ENCODE measurements around the gene ASXL2.

ASXL2 gene

GRCh38 chr2:25891672-25892071 is 13.4 kb upstream of the ASXL2 start:
- Histone ChIP-seq H2AFZ (ENCODE audit: low read depth) (no peak overlapping the region), H3K9ac (no peak overlapping the region), H3K27me3 (ENCODE audit: insufficient read depth, low read depth) (no peaks in the 10 kb centered on the region), H3K4me2 (no peak overlapping the region), H3K36me3 (ENCODE audit: insufficient read depth) (no peaks in the 10 kb centered on the region), H3K27ac (no peak overlapping the region), H4K20me1 (ENCODE audit: insufficient read depth) (no peaks in the 10 kb centered on the region), H3K4me3 (IDR thresholded peaks at IDR 0.05; ENCODE audit: insufficient read depth, low read depth, low read length) (no peak overlapping the region), H3K4me1 (ENCODE audit: low read depth, poor library complexity, severe bottlenecking) (no peaks in the 10 kb centered on the region), H3K79me2 (ENCODE audit: insufficient read depth, low read depth) (no peaks in the 10 kb centered on the region)
- no peak for TF ChIP-seq CTCF (conservative IDR thresholded peaks at IDR 0.05; ENCODE audit: low read depth, low read length)

- Histone ChIP-seq H3K79me2 (ENCODE audit: insufficient read depth, low read depth) (no peaks in the 10 kb centered on the region), H3K27ac (no peak overlapping the region), H3K4me3 (IDR thresholded peaks at IDR 0.05; ENCODE audit: insufficient read depth, low read depth, low read length) (no peak overlapping the region), H3K27me3 (ENCODE audit: insufficient read depth, low read depth) (no peaks in the 10 kb centered on the region), H3K4me2 (no peak overlapping the region), H3K4me1 (ENCODE audit: low read depth, poor library complexity, severe bottlenecking) (no peaks in the 10 kb centered on the region), H3K36me3 (ENCODE audit: insufficient read depth) (no peaks in the 10 kb centered on the region), H4K20me1 (ENCODE audit: insufficient read depth) (no peaks in the 10 kb centered on the region), H2AFZ (ENCODE audit: low read depth) (no peak overlapping the region), H3K9ac (no peak overlapping the region)
- no peak for TF ChIP-seq CTCF (conservative IDR thresholded peaks at IDR 0.05; ENCODE audit: low read depth, low read length)
These were observed 9.4 kb upstream of the ASXL2 start for GRCh38 chr2:25887624-25888242.

- Histone ChIP-seq H2AFZ (ENCODE audit: low read depth) (no peak overlapping the region), H3K9ac (no peak overlapping the region), H3K4me2 (no peak overlapping the region), H3K79me2 (ENCODE audit: insufficient read depth, low read depth) (no peaks in the 10 kb centered on the region), H4K20me1 (ENCODE audit: insufficient read depth) (no peaks in the 10 kb centered on the region), H3K4me3 (IDR thresholded peaks at IDR 0.05; ENCODE audit: insufficient read depth, low read depth, low read length) (no peak overlapping the region), H3K36me3 (ENCODE audit: insufficient read depth) (no peaks in the 10 kb centered on the region), H3K27ac (no peak overlapping the region), H3K27me3 (ENCODE audit: insufficient read depth, low read depth) (no peaks in the 10 kb centered on the region), H3K4me1 (ENCODE audit: low read depth, poor library complexity, severe bottlenecking) (no peaks in the 10 kb centered on the region)
- no peak for TF ChIP-seq CTCF (conservative IDR thresholded peaks at IDR 0.05; ENCODE audit: low read depth, low read length)
These were observed 7.6 kb upstream of the ASXL2 start for GRCh38 chr2:25885933-25886332.

- TF ChIP-seq CTCF (conservative IDR thresholded peaks at IDR 0.05; ENCODE audit: low read depth, low read length) = no peak
- Histone ChIP-seq H3K27ac (no peak overlapping the region), H3K4me1 (ENCODE audit: low read depth, poor library complexity, severe bottlenecking) (peaks cover 13% of the 10 kb centered on the region)
These were observed 3.5 kb upstream of the ASXL2 start for GRCh38 chr2:25881764-25882163.

More at GRCh38 chr2:25881764-25882163, 3.5 kb upstream of the ASXL2 start:
- Histone ChIP-seq H3K36me3 (ENCODE audit: insufficient read depth) (no peaks in the 10 kb centered on the region), H4K20me1 (ENCODE audit: insufficient read depth) (no peaks in the 10 kb centered on the region), H2AFZ (ENCODE audit: low read depth) (no peak overlapping the region), H3K9ac (no peak overlapping the region), H3K79me2 (ENCODE audit: insufficient read depth, low read depth) (peaks cover 5% of the 10 kb centered on the region; the same call in 1 of the 2 replicates), H3K4me2 (no peak overlapping the region), H3K27me3 (ENCODE audit: insufficient read depth, low read depth) (no peaks in the 10 kb centered on the region), H3K4me3 (IDR thresholded peaks at IDR 0.05; ENCODE audit: insufficient read depth, low read depth, low read length) (no peak overlapping the region)
